GM19438 (cell line): ENCODE data around the gene ALDH18A1.

Experiments
- ATAC-seq: cut with Tn5 transposase; IDR thresholded peaks from one replicate; pipeline ENCODE4 v1.9.1; 2021; ENCODE audit warnings: low read depth; ENCODE audit not compliant: unreplicated experiment

Gene ALDH18A1

GRCh38 chr10:95597788-95598187 is 58.7 kb downstream of the ALDH18A1 start:
- ATAC-seq = no peak

DNA sequence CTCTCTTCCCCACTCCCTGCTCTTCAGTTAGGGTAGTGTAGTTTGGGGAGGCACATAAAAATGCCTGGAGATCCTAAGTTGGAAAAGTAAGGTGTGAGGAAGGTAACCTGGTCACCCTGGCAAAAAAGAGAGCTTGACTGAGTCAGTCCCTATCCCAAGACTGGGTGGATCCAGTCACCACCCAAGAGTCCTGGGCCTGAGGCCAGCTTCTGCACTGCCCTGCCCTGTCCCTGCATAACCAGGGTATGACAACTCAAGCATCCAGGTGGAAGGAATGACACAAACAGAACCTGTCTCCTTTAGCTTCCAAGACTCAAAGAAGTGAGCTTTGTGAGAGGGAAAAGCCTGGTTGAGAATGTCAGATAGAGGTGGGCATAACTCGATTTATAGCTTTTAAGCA is 68.5 kb downstream of the ALDH18A1 start:
- ATAC-seq = no peak

- no peak for ATAC-seq
Observed at GRCh38 chr10:95579835-95580535, 76.5 kb downstream of the ALDH18A1 start.

- no peak for ATAC-seq
Observed at GRCh38 chr10:95579292-95579691, 77.2 kb downstream of the ALDH18A1 start.

- no peak for ATAC-seq
Observed at GRCh38 chr10:95578619-95579018, 77.9 kb downstream of the ALDH18A1 start.

GRCh38 chr10:95574649-95575365 is 81.7 kb downstream of the ALDH18A1 start:
- no peak for ATAC-seq

DNA sequence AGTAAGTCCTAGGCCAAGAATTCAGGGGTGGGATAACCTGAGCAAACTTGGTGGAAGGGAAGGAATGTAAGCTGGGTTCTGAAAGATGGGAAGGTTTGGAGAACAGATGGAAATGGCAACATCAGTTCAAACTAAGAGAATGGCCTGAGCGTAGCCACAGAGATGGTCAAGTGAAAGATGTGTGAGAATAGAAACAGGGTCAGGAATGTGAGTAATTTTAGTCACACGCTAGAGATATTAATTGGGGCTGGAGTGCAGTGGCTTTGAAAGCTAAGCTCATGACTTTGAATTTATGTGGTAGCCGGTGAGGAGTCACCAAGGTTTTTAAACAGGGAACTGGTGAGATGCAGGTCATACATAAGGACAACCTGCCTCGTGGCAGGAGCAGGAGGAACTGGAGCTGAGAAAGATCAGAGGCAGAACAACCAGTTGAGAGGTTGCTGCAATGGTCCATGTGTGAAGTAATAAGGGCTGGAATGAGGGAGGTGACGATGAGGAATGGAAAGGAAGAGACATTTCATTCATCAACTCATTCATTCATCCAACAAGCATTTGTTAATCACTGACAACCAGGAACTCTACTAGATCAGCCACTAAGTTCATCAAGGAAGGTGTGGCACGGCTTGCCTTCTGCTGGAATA is 82.4 kb downstream of the ALDH18A1 start:
- ATAC-seq = no peak

GRCh38 chr10:95573527-95573926 is 83.0 kb downstream of the ALDH18A1 start:
- no peak for ATAC-seq

DNA sequence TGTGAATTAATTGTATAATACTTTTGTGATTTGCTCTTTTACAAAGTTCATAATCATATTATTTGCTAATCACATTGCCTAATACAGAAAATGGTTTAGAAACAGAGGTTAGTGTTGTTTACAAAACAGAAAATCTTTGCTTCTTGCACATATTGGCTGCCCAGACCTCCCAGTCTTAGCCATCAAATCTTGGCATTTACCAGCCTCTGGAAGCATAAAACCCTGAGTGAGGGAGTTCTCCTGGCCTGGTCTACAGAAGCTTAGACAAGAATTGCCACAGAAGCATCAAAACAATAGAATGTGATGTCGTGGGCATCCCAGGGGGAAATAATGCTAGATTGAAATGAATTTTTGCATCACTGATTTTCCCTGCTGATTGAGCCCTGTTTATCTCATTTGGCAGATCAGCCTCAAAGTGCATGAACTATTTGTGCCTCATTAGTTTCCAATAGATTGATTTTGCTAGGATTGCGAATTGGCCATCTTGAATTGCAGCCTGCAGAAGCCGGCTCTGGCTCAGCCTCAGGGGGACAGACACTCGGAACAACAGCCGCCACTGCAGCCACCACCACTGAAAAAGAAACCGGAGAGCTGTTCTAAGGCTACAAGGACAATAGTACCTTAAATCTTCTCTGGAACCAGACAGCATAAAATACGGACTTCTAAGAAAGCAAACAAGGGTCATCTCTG is 84.2 kb downstream of the ALDH18A1 start:
- no peak for ATAC-seq

DNA sequence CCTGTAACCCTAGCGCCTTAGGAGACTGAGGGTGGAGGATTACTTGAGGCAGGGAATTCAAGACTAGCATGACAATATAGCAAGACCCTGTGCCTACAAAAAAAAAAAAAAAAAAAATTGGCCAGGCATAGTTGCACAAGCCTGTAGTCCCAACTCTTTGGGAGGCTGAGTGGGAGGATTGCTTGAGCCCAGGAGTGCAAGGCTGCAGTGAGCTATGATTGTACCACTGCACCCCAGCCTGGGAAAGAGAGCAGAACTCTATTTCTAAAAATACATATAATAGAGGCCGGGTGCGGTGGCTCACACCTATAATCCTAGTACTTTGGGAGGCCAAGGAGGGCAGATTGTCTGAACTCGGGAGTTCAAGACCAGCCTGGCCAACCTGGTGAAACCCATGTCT is 85.1 kb downstream of the ALDH18A1 start:
- no peak for ATAC-seq

- ATAC-seq = no peak
Observed at GRCh38 chr10:95569368-95569767, 87.1 kb downstream of the ALDH18A1 start.

- no peak for ATAC-seq
Observed at GRCh38 chr10:95567903-95568630, 88.4 kb downstream of the ALDH18A1 start.

DNA sequence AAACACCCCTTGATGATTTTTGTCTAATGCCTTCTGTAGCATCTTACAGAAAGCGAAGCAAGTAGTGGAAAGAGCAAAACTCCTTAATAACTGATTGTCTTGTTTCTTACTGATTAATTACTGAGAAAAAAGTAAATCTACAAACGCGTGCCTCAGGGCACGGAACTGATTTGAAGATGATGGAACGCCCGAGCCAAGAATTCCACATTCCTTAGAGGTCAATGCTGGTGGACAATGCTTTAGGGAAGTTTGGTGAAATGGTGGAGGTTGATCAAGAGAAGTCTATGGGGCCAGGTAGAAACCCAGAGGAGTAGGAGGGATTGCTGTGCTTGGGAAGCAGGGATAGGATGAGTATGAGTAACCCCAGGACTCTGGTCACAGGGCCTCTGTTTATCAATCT is 90.4 kb downstream of the ALDH18A1 start:
- ATAC-seq = no peak

- no peak for ATAC-seq
Observed at GRCh38 chr10:95565336-95565735, 91.2 kb downstream of the ALDH18A1 start.

DNA sequence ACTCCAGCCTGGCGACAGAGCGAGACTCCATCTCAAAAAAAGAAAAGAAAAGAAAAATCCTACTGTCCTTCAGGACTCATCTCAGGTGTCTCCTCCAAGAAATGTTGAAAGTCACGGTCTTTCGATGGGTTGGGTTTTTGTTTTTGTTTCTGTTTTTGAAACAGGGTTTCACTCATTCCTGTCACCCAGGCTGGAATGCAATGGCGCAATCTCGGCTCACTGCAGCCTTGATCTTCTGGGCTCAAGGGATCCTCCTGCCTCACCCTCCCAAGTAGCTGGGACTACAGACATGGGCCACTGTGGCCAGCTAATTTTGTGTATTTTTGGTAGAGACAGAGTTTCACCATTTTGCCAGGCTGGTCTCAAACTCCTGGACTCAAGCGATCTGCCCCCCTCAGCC is 92.2 kb downstream of the ALDH18A1 start:
- no peak for ATAC-seq

DNA sequence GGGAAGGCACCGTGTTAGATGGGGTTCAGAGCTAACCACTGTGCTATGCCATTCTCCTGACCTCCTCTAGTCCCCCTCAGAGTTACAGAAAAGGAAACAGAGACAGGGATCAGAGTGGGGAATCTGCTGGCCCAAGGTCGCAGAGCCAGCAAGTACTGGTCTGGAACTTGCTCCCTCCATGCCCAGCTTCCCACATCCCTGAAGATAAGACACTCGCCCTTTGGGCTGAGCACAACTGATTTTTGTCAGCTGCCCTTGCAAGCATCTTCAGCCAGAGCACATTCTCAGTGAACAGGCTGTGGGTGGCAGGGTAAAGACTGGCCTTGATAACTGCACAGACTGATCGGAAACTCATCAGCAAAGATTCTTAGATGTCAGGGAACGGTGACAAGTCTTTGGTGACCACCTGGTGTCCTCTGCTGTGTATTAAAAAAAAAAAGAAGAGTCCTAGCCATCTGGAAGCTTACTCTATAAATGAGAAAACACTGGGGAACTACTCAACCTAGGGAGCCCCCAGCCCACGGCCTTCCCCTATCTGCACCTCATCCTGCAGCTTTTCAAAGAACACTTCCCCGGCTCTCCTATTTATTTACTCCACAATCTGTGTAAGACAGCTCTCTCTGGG is 94.1 kb downstream of the ALDH18A1 start:
- ATAC-seq = no peak

DNA sequence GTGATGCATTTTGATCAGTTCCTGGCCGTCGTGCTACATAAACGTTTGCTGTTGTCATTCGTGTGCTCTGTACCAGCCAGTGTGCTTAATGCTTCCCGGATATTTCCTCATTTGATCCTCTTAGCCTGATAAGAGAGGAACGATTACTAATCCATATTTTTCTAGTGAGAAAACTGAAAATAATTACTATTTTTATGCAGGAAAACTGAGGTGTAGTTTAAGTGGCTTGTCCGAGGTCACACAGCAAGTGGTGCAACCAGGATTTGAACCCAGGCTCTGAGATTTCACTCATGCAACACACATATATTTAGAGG is 94.7 kb downstream of the ALDH18A1 start:
- ATAC-seq = no peak

GRCh38 chr10:95561177-95561863 is 95.2 kb downstream of the ALDH18A1 start, which contains the start of gene SORBS1:
Gene SORBS1, minus strand, starts transcription at chr10:95561371. Its CDS starts 120,236 bp downstream, at chr10:95441135.
- ATAC-seq = peak; percentile 100
